Measurements from ENCODE around the gene IL24. TPM values are rescaled to one million over a fixed set of nuclear protein-coding genes. Genes with fewer than 3 reads are reported as not detected.
A peak's percentile ranks its signal among the peaks of the same experiment; 100 is the strongest.

IL24 gene
- total RNA-seq, 2 experiments from 2014 or later, result 0.54 to 0.72 TPM

- peak overlapping the region; percentile 38 for H3K27ac Mint-ChIP-seq
- H3K4me3 Mint-ChIP-seq, result no peak overlapping the region
- no peaks in the 10 kb centered on the region for H3K9me3 Mint-ChIP-seq
- H3K27me3 Mint-ChIP-seq, result no peaks in the 10 kb centered on the region
- peaks cover 44% of the 10 kb centered on the region for H3K36me3 Mint-ChIP-seq
- no peak for DNase-seq
- H3K4me1 Mint-ChIP-seq, result peaks cover 71% of the 10 kb centered on the region
Measured at GRCh38 chr1:206907304-206907991, 10.2 kb downstream of the IL24 start.

GRCh38 chr1:206908038-206908437 is 10.8 kb downstream of the IL24 start:
- H3K4me3 Mint-ChIP-seq, result no peak overlapping the region
- H3K27ac Mint-ChIP-seq, result no peak overlapping the region

GRCh38 chr1:206909161-206909882 is 12.1 kb downstream of the IL24 start:
- Mint-ChIP-seq H3K9me3 (no peaks in the 10 kb centered on the region), H3K27ac (peak overlapping the region; percentile 58), H3K4me3 (peak overlapping the region; percentile 64), H3K4me1 (peaks cover 79% of the 10 kb centered on the region), H3K27me3 (no peaks in the 10 kb centered on the region), H3K36me3 (peaks cover 37% of the 10 kb centered on the region)
- DNase-seq, result peak; percentile 53

More at GRCh38 chr1:206908038-206908437, 10.8 kb downstream of the IL24 start:
- peaks cover 74% of the 10 kb centered on the region for H3K4me1 Mint-ChIP-seq
- H3K27me3 Mint-ChIP-seq, result no peaks in the 10 kb centered on the region
- no peak for DNase-seq
- peaks cover 47% of the 10 kb centered on the region for H3K36me3 Mint-ChIP-seq
- no peaks in the 10 kb centered on the region for H3K9me3 Mint-ChIP-seq

- Mint-ChIP-seq H3K27me3 (no peaks in the 10 kb centered on the region), H3K36me3 (peaks cover 37% of the 10 kb centered on the region), H3K4me3 (peak overlapping the region; percentile 23), H3K27ac (no peak overlapping the region), H3K4me1 (peaks cover 79% of the 10 kb centered on the region), H3K9me3 (no peaks in the 10 kb centered on the region)
- no peak for DNase-seq
Measured at GRCh38 chr1:206909883-206910318, 12.7 kb downstream of the IL24 start.

GRCh38 chr1:206911064-206911663 is 13.9 kb downstream of the IL24 start:
- H3K36me3 Mint-ChIP-seq, result peaks cover 41% of the 10 kb centered on the region
- no peaks in the 10 kb centered on the region for H3K27me3 Mint-ChIP-seq
- no peaks in the 10 kb centered on the region for H3K9me3 Mint-ChIP-seq
- no peak overlapping the region for H3K27ac Mint-ChIP-seq
- no peak for DNase-seq
- H3K4me3 Mint-ChIP-seq, result no peak overlapping the region
- H3K4me1 Mint-ChIP-seq, result peaks cover 79% of the 10 kb centered on the region

GRCh38 chr1:206912445-206913095 is 15.3 kb downstream of the IL24 start:
- peak; percentile 60 for DNase-seq
- no peaks in the 10 kb centered on the region for H3K27me3 Mint-ChIP-seq
- H3K27ac Mint-ChIP-seq, result peak overlapping the region; percentile 61
- peaks cover 80% of the 10 kb centered on the region for H3K4me1 Mint-ChIP-seq
- H3K9me3 Mint-ChIP-seq, result no peaks in the 10 kb centered on the region
- H3K36me3 Mint-ChIP-seq, result peaks cover 47% of the 10 kb centered on the region
- H3K4me3 Mint-ChIP-seq, result peak overlapping the region; percentile 14

- H3K4me3 Mint-ChIP-seq, result no peak overlapping the region
- H3K36me3 Mint-ChIP-seq, result peaks cover 46% of the 10 kb centered on the region
- peaks cover 77% of the 10 kb centered on the region for H3K4me1 Mint-ChIP-seq
- H3K27ac Mint-ChIP-seq, result peak overlapping the region; percentile 83
- no peaks in the 10 kb centered on the region for H3K9me3 Mint-ChIP-seq
- no peaks in the 10 kb centered on the region for H3K27me3 Mint-ChIP-seq
- DNase-seq, result no peak
Measured at GRCh38 chr1:206913766-206914537, 16.7 kb downstream of the IL24 start.

- Mint-ChIP-seq H3K9me3 (no peaks in the 10 kb centered on the region), H3K4me1 (peaks cover 79% of the 10 kb centered on the region), H3K36me3 (peaks cover 48% of the 10 kb centered on the region), H3K4me3 (peak overlapping the region; percentile 65), H3K27me3 (no peaks in the 10 kb centered on the region), H3K27ac (peak overlapping the region; percentile 83)
- no peak for DNase-seq
Measured at GRCh38 chr1:206915030-206915735, 17.9 kb downstream of the IL24 start.

- Mint-ChIP-seq H3K4me1 (peaks cover 81% of the 10 kb centered on the region), H3K4me3 (peak overlapping the region; percentile 65), H3K36me3 (peaks cover 55% of the 10 kb centered on the region), H3K27ac (peak overlapping the region; percentile 83), H3K9me3 (no peaks in the 10 kb centered on the region), H3K27me3 (no peaks in the 10 kb centered on the region)
- DNase-seq, result no peak
Measured at GRCh38 chr1:206916000-206916709, 18.9 kb downstream of the IL24 start.

- DNase-seq, result no peak
- Mint-ChIP-seq H3K4me3 (peak overlapping the region; percentile 69), H3K9me3 (no peaks in the 10 kb centered on the region), H3K27me3 (no peaks in the 10 kb centered on the region), H3K4me1 (peaks cover 75% of the 10 kb centered on the region), H3K27ac (peak overlapping the region; percentile 83), H3K36me3 (peaks cover 46% of the 10 kb centered on the region)
Measured at GRCh38 chr1:206918076-206918475, 20.8 kb downstream of the IL24 start.

GRCh38 chr1:206921772-206922265 is 24.6 kb downstream of the IL24 start, which contains the start of gene FCMR:
FCMR (minus strand) TSS chr1:206921941; CDS start chr1:206921854, 87 bp downstream.
- H3K4me1 Mint-ChIP-seq, result peaks cover 38% of the 10 kb centered on the region
- no peaks in the 10 kb centered on the region for H3K27me3 Mint-ChIP-seq
- H3K36me3 Mint-ChIP-seq, result peaks cover 21% of the 10 kb centered on the region
- H3K9me3 Mint-ChIP-seq, result no peaks in the 10 kb centered on the region
- no peak within 1 kb of the TSS for H3K27ac Mint-ChIP-seq
- DNase-seq, result no peak
- no peak within 1 kb of the TSS for H3K4me3 Mint-ChIP-seq

- H3K27ac Mint-ChIP-seq, result no peak overlapping the region
- peaks cover 35% of the 10 kb centered on the region for H3K4me1 Mint-ChIP-seq
Measured at GRCh38 chr1:206922524-206922923, 25.3 kb downstream of the IL24 start.

More at GRCh38 chr1:206922524-206922923, 25.3 kb downstream of the IL24 start:
- no peak for DNase-seq
- Mint-ChIP-seq H3K9me3 (no peaks in the 10 kb centered on the region), H3K4me3 (no peak overlapping the region), H3K27me3 (no peaks in the 10 kb centered on the region), H3K36me3 (peaks cover 17% of the 10 kb centered on the region)

All from activated naive CD8-positive, alpha-beta T cell treated with anti-CD3 and anti-CD28 coated beads for 36 hours (primary cell).